ENCODE data around the gene NUDC.
"Not testable (repeated sequence)": the region's sequence is repeated elsewhere in the genome, so short reads cannot be mapped to it uniquely, and the experiment has no call there.

Gene NUDC

DNA sequence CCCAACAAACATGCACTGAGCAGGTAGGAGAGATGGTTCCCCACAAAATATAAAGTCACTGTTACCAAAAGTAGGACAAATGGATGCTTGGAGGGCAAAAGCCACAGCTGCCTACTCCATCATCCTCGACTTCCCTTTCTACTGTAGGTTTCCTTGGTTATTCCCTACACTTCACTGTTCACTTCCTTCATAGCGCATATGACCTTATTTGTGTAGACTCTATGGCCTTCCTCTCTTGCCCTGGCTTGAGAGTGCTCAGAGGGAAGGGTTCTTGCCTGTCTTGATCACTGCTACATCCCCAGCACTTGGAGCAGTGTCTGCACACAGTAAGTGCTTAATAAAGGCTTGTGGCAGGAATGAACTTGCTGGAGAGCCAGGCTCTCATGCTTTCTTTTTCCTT, 57.4 kb downstream of the NUDC start:
- H3K4me3 ChIP-seq (ENCODE audit: control insufficient read depth, low read depth, low read length): no peak overlapping the region
- no peak for DNase-seq (ENCODE audit: low read depth)
- TF ChIP-seq, protein P1, sequence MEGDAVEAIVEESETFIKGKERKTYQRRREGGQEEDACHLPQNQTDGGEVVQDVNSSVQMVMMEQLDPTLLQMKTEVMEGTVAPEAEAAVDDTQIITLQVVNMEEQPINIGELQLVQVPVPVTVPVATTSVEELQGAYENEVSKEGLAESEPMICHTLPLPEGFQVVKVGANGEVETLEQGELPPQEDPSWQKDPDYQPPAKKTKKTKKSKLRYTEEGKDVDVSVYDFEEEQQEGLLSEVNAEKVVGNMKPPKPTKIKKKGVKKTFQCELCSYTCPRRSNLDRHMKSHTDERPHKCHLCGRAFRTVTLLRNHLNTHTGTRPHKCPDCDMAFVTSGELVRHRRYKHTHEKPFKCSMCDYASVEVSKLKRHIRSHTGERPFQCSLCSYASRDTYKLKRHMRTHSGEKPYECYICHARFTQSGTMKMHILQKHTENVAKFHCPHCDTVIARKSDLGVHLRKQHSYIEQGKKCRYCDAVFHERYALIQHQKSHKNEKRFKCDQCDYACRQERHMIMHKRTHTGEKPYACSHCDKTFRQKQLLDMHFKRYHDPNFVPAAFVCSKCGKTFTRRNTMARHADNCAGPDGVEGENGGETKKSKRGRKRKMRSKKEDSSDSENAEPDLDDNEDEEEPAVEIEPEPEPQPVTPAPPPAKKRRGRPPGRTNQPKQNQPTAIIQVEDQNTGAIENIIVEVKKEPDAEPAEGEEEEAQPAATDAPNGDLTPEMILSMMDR (IDR thresholded peaks at IDR 0.05; ENCODE audit: control insufficient read depth, insufficient read depth, low read depth, low read length, missing control alignments): no peak

DNA sequence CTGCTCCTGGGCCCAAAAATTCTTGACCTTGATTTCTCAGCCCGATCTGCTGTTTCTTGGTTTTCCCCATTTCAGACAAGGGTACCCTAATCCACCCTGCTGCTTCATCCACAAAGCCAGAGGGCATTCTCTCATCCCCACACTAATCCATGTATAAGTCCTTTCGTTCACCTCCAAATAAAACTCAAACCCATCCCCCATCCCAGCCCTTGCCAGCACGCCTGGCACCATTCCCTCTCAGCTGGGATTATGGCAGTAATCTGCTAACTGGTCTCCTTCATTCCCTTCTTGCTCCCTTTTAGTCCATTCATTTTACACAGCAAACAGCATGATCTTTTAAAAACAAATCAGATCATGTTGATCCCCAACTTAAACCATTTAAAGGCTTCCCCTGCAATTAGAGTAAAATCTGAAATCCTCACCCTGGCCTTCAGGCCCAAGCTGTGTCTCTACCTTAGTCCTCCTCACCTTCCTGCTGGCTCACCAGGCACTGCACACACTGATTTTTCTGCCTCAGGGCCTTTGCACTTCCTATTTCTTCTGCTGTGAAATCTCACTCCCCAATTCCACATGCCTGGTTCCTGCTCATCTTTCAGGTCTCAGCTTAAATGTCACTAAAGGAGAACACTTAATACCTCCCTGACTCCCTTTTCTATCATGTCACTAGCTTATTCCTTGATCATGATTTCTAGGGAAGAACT, 59.8 kb downstream of the NUDC start:
- H3K4me3 ChIP-seq (ENCODE audit: control insufficient read depth, low read depth, low read length): no peak overlapping the region
- TF ChIP-seq, protein P1 (IDR thresholded peaks at IDR 0.05; ENCODE audit: control insufficient read depth, insufficient read depth, low read depth, low read length, missing control alignments): no peak
- DNase-seq (ENCODE audit: low read depth): no peak

DNA sequence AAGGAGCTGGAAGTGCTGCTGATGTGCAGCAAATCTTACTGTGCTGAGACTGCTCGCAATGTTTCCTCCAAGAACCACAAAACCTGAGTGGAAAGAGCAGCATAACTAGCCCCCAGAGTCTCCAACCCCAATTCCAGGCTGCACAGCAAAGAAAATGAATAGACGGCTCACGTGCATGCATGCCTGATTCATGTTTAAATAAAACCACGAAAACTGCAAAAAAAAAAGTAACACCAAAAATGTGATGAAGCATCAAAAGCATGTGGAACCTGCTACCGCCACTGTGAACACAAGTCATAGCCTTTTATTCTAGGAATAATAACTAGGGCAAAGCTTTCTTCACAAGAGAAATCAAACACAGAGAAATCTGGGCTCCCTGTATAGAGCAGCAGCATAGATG, 62.3 kb downstream of the NUDC start:
- DNase-seq (ENCODE audit: low read depth): no peak
- no peak overlapping the region for H3K4me3 ChIP-seq (ENCODE audit: control insufficient read depth, low read depth, low read length)
- TF ChIP-seq, protein P1 (IDR thresholded peaks at IDR 0.05; ENCODE audit: control insufficient read depth, insufficient read depth, low read depth, low read length, missing control alignments): no peak

DNA sequence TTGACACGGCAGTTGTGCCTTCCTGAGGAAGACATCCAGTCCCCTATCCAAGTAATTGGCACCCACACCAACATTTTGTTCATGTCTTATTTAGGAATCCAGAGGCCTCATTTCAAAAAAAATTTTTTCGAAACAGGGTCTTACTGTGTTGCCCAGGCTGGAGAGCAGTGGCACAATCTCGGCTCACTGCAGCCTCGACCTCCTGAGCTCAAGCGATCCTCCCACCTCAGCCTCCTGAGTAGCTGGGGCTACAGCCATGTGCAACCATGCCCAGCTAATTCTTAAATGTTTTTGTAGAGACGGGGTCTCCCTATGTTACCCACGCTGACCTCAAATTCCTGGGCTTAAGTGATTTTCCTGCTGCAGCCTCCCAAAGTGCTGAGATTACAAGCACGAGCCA, 62.7 kb downstream of the NUDC start:
- TF ChIP-seq, protein P1 (IDR thresholded peaks at IDR 0.05; ENCODE audit: control insufficient read depth, insufficient read depth, low read depth, low read length, missing control alignments): no peak

DNA sequence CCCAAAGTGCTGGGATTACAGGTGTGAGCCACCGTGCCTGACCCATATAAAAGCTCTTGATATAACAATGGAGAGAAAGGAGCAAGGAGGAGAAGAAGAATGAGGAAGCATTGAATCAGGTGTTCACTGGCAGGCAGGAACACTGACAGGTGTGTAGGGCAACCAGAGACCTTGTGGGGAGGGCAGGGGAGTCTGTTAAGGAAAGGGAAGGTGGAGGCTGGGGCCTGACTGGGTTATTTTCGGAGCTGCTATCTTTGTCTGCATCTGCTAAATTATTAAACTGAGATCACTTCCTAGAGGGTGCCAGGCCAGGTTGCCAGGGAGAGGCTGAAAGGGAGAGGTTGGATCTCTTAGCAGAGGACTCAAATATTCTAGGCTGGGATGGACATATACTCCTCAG, 65.1 kb downstream of the NUDC start:
- no peak for DNase-seq (ENCODE audit: low read depth)
- TF ChIP-seq, protein P1 (IDR thresholded peaks at IDR 0.05; ENCODE audit: control insufficient read depth, insufficient read depth, low read depth, low read length, missing control alignments): no peak
- H3K4me3 ChIP-seq (ENCODE audit: control insufficient read depth, low read depth, low read length): no peak overlapping the region

More for the DNA sequence above, 62.7 kb downstream of the NUDC start:
- no peak for DNase-seq (ENCODE audit: low read depth)
- H3K4me3 ChIP-seq (ENCODE audit: control insufficient read depth, low read depth, low read length): no peak overlapping the region

DNA sequence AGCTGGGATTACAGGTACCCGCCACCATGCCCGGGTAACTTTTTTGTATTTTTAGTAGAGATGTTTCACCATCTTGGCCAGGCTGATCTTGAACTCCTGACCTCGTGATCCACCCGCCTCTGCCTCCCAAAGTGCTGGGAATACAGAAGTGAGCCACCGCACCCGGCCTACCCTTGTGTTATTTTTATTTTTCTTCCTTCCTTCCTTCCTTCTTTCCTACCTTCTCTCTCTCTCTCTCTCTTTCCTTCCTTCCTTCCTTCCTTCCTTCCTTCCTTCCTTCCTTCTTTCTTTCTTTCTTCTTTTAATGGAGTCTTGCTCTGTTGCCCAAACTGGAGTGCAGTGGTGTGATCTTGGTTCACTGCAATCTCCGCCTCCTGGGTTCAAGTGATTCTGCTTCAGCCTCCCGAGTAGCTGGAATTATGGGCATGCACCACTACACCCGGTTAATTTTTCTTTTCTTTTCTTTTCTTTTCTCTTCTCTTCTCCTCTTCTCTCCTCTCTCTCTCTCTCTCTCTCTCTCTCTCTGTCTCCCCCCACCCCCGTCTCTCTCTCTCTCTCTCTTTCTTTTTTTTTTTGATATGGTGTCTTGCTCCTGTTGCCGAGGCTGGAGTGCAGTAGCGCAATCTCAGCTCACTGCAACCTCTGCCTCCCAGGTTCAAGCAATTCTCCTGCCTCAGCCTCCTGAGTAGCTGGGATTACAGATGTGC, 68.0 kb downstream of the NUDC start:
- not testable (repeated sequence) for H3K4me3 ChIP-seq (ENCODE audit: control insufficient read depth, low read depth, low read length); DNase-seq (ENCODE audit: low read depth)

Data from AG09309 (cell line).